GM23338 (cell line): ENCODE results near the gene CHST11. TPM values are rescaled to one million over a fixed set of nuclear protein-coding genes. Genes with fewer than 3 reads are reported as not detected.

Experiments
- ATAC-seq: fragments of 200-7000 bp; cut with Tn5 transposase; 3 replicates; pipeline ENCODE4 v1.9.1; 2020
- DNase-seq: peaks from one replicate; pipeline ENCODE4 v3.0.0-alpha.2; 2015; ENCODE audit warnings: low spot score
- H2AFZ ChIP-seq: fragments of 200-600 bp; sonication (generic); 2 replicates; pipeline ENCODE4 v1.8.0; 2016; ENCODE audit warnings: antibody characterized with exemption, mild to moderate bottlenecking, moderate library complexity
- H3F3A ChIP-seq: fragments of 200-600 bp; sonication (generic); replicated peaks from 2 replicates; pipeline ENCODE4 v1.8.0; 2017; ENCODE audit warnings: antibody characterized with exemption, mixed run types, low read depth
- H3K27ac ChIP-seq: fragments of 200-600 bp; sonication (generic); 2 replicates; pipeline ENCODE4 v1.6.1; 2016; ENCODE audit warnings: low read depth
- H3K27me3 ChIP-seq: fragments of 200-600 bp; sonication (generic); 2 replicates; pipeline ENCODE4 v1.8.0; 2016; ENCODE audit warnings: mild to moderate bottlenecking, mixed run types, moderate library complexity; ENCODE audit not compliant: insufficient read depth
- H3K36me3 ChIP-seq: fragments of 200-600 bp; sonication (generic); 2 replicates; pipeline ENCODE4 v1.8.0; 2016; ENCODE audit warnings: mild to moderate bottlenecking; ENCODE audit not compliant: insufficient read depth
- H3K4me1 ChIP-seq: fragments of 200-600 bp; sonication (generic); 2 replicates; pipeline ENCODE4 v1.8.0; 2016; ENCODE audit warnings: mild to moderate bottlenecking, moderate library complexity; ENCODE audit not compliant: insufficient read depth
- H3K4me2 ChIP-seq: fragments of 200-600 bp; sonication (generic); 2 replicates; pipeline ENCODE4 v1.7.1; 2017; ENCODE audit warnings: mixed run types
- H3K4me3 ChIP-seq: fragments of 200-600 bp; sonication (generic); 2 replicates; pipeline ENCODE4 v1.6.1; 2016; ENCODE audit warnings: mixed run types
- H3K79me2 ChIP-seq: fragments of 200-600 bp; sonication (generic); replicated peaks from 2 replicates; pipeline ENCODE4 v1.8.0; 2017; ENCODE audit warnings: mild to moderate bottlenecking; ENCODE audit not compliant: insufficient read depth
- H3K9me2 ChIP-seq: fragments of 200-600 bp; sonication (generic); 2 replicates; pipeline ENCODE4 v1.8.0; 2017; ENCODE audit not compliant: insufficient read depth
- H4K20me1 ChIP-seq: fragments of 200-600 bp; sonication (generic); replicated peaks from 2 replicates; pipeline ENCODE4 v1.8.0; 2017; ENCODE audit warnings: mild to moderate bottlenecking; ENCODE audit not compliant: insufficient read depth
- H3K27ac Mint-ChIP-seq: 2 replicates; pipeline ENCODE4 v1.8.0; 2020; ENCODE audit warnings: inconsistent platforms, mild to moderate bottlenecking, moderate library complexity, mixed read lengths
- H3K27me3 Mint-ChIP-seq: 3 replicates; pipeline ENCODE4 v1.8.0; 2022; ENCODE audit warnings: low read depth, mild to moderate bottlenecking, moderate library complexity, mixed read lengths, inconsistent platforms; ENCODE audit not compliant: insufficient read depth, poor library complexity
- H3K36me3 Mint-ChIP-seq: 3 replicates; pipeline ENCODE4 v1.8.0; 2021; ENCODE audit warnings: low read depth, mild to moderate bottlenecking, inconsistent platforms, moderate library complexity, mixed read lengths
- H3K4me1 Mint-ChIP-seq: 3 replicates; pipeline ENCODE4 v1.8.0; 2020; ENCODE audit warnings: mild to moderate bottlenecking, inconsistent platforms, mixed read lengths
- H3K4me3 Mint-ChIP-seq: 3 replicates; pipeline ENCODE4 v1.8.0; 2021; ENCODE audit warnings: moderate library complexity, mild to moderate bottlenecking, inconsistent platforms, mixed read lengths
- H3K9me3 Mint-ChIP-seq: 3 replicates; pipeline ENCODE4 v1.8.0; 2020; ENCODE audit warnings: moderate library complexity, mild to moderate bottlenecking, inconsistent platforms, mixed read lengths
- CREB1 ChIP-seq: fragments of 250-450 bp; sonication (Bioruptor Pico); IDR thresholded peaks from 2 replicates; pipeline ENCODE4 v1.5.0; 2020; ENCODE audit warnings: low read depth, mild to moderate bottlenecking, moderate library complexity
- EZH2phosphoT487 ChIP-seq: fragments of 200-600 bp; sonication (generic); IDR thresholded peaks from one replicate; pipeline ENCODE4 v1.8.1; 2018; ENCODE audit warnings: antibody characterized with exemption; ENCODE audit not compliant: unreplicated experiment
- JUNB ChIP-seq: IDR thresholded peaks from one replicate; pipeline ENCODE4 v1.6.1; 2016; ENCODE audit warnings: antibody characterized with exemption; ENCODE audit not compliant: unreplicated experiment
- POLR2AphosphoS5 ChIP-seq: IDR thresholded peaks from 2 replicates; pipeline ENCODE4 v1.6.1; 2016; ENCODE audit warnings: antibody characterized with exemption, low read depth
- STAT1 ChIP-seq: IDR thresholded peaks from one replicate; pipeline ENCODE4 v1.6.1; 2016; ENCODE audit warnings: antibody characterized with exemption; ENCODE audit not compliant: unreplicated experiment
- ZNF114 ChIP-seq: fragments of 250-450 bp; sonication (Bioruptor Pico); IDR thresholded peaks from 2 replicates; pipeline ENCODE4 v1.5.0; 2020; ENCODE audit warnings: mild to moderate bottlenecking, moderate library complexity
- ZNF331 ChIP-seq: fragments of 250-450 bp; sonication (Bioruptor Pico); IDR thresholded peaks from 2 replicates; pipeline ENCODE4 v1.5.0; 2020; ENCODE audit warnings: low read depth, mild to moderate bottlenecking, moderate library complexity
- polyA plus RNA-seq: library from polyadenylated mRNA; unstranded; fragments of >200 nt; fragmentation: Nextera tagmentation; extraction: Ambion mirVana; gene quantifications from 2 replicates; pipeline ENCODE4 v1.2.1, GENCODE V29; 2016
- total RNA-seq: library from RNA; depleted of rRNA; stranded (reverse); fragments of >200 nt; shearing (Covaris generic); gene quantifications from 2 replicates; pipeline ENCODE4 v1.2.3, GENCODE V29; 2014
- TF ChIP-seq, protein P1 (sequence below), 2 experiments: fragments of 200-600 bp in 1 of 2; sonication (generic) in 1 of 2; conservative IDR thresholded peaks; 2 replicates each; pipeline versions ENCODE4 v1.5.1 to v1.6.1; 2016 to 2017; ENCODE audit warnings: antibody characterized with exemption in 2 of 2, low read depth in 2 of 2, mild to moderate bottlenecking in 2 of 2, moderate library complexity in 1 of 2
- TF ChIP-seq, protein P2 (sequence below): fragments of 250-450 bp; sonication (Bioruptor Pico); IDR thresholded peaks from 2 replicates; pipeline ENCODE4 v1.5.0; 2020; ENCODE audit warnings: mild to moderate bottlenecking, moderate library complexity
- TF ChIP-seq, protein P3 (sequence below): IDR thresholded peaks from one replicate; pipeline ENCODE4 v1.6.1; 2018; ENCODE audit warnings: antibody characterized with exemption; ENCODE audit not compliant: unreplicated experiment

Gene CHST11
- total and polyA plus RNA-seq, 2 experiments from 2014 or later: 7.7 to 25.7 TPM

DNA sequence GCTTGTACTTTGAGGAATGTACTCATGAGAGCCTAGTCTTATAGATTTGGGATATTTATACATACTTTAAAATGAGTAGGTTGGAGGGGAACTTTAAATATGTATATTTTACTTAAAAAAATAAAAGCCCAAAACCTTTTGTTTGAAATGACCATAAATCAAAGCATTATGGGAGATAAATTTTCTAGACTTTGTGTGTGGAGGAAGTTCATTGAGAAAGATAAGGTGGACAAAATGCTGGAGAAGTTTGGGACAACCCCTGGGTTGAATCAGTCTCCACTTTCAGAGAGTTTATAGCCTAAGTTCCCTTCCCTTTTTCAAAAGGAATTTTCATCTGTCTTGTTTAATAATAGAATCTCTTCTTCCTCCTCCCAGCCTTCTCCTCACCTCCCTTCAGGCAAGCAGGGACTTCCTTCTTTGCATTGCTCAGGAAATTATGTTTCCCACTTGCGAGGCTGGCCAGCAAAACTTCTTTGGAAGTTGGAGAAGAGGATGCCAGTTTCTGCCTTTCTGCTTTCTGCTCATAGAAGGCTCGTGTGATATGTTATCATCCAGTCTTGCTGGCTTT lies 54.2 kb downstream of the CHST11 start:
- Mint-ChIP-seq H3K4me3 (no peak overlapping the region), H3K27ac (no peak overlapping the region), H3K4me1 (peaks cover 37% of the 10 kb centered on the region), H3K9me3 (peaks cover 7% of the 10 kb centered on the region; the same call in 1 of the 3 replicates), H3K27me3 (peaks cover 2% of the 10 kb centered on the region), H3K36me3 (peaks cover 6% of the 10 kb centered on the region; the same call in 1 of the 3 replicates)
- Histone ChIP-seq H3F3A (peaks cover 9% of the 10 kb centered on the region; the same call in 1 of the 2 replicates), H4K20me1 (no peaks in the 10 kb centered on the region; the same call in 1 of the 2 replicates), H2AFZ (no peak overlapping the region), H3K4me2 (no peak overlapping the region), H3K4me3 (no peak overlapping the region), H3K36me3 (no peaks in the 10 kb centered on the region), H3K4me1 (peaks cover 32% of the 10 kb centered on the region), H3K9me2 (no peaks in the 10 kb centered on the region; the same call in 1 of the 2 replicates), H3K27me3 (no peaks in the 10 kb centered on the region), H3K79me2 (peaks cover 26% of the 10 kb centered on the region), H3K27ac (no peak overlapping the region)
- no peak for ATAC-seq
- no peak for DNase-seq
- no peak for TF ChIP-seq ZNF331 (CRISPR knock-in tag)
- no peak for TF ChIP-seq CREB1 (CRISPR knock-in tag)

DNA sequence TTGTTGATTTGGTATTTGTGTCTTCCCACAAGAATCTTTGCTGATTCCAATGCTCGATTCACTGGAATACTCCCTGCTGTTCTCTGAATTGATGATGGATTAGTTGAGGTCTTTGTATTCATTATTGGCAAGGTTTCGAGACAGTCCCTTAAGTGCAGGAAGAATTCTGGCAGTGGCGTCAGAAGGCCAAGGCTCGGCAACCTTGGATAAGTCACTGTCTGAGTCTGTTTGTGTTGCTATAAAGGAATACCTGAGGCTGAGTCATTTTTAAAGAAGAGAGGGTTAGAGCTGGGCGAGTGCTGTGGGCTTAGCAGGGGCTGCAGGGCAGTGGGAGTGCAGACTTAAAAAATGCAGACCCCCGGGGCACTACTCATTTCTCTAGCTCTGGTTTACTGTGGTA lies 56.9 kb downstream of the CHST11 start:
- H3K27ac Mint-ChIP-seq: no peak overlapping the region
- Histone ChIP-seq H3F3A (no peaks in the 10 kb centered on the region), H3K36me3 (no peaks in the 10 kb centered on the region), H3K4me3 (no peak overlapping the region), H3K27me3 (no peaks in the 10 kb centered on the region), H3K4me2 (no peak overlapping the region), H3K27ac (no peak overlapping the region), H3K9me2 (no peaks in the 10 kb centered on the region; the same call in 1 of the 2 replicates), H2AFZ (no peak overlapping the region), H4K20me1 (peaks cover 2% of the 10 kb centered on the region; the same call in 1 of the 2 replicates), H3K4me1 (peaks cover 10% of the 10 kb centered on the region), H3K79me2 (peaks cover 21% of the 10 kb centered on the region; the same call in 1 of the 2 replicates)
- H3K36me3 Mint-ChIP-seq: peaks cover 6% of the 10 kb centered on the region; the same call in 1 of the 3 replicates
- no peak overlapping the region for H3K4me3 Mint-ChIP-seq
- H3K9me3 Mint-ChIP-seq: peaks cover 3% of the 10 kb centered on the region; the same call in 1 of the 3 replicates
- peaks cover 16% of the 10 kb centered on the region for H3K4me1 Mint-ChIP-seq
- peaks cover 2% of the 10 kb centered on the region for H3K27me3 Mint-ChIP-seq
- no peak for ATAC-seq
- no peak for DNase-seq
- TF ChIP-seq, protein P1, sequence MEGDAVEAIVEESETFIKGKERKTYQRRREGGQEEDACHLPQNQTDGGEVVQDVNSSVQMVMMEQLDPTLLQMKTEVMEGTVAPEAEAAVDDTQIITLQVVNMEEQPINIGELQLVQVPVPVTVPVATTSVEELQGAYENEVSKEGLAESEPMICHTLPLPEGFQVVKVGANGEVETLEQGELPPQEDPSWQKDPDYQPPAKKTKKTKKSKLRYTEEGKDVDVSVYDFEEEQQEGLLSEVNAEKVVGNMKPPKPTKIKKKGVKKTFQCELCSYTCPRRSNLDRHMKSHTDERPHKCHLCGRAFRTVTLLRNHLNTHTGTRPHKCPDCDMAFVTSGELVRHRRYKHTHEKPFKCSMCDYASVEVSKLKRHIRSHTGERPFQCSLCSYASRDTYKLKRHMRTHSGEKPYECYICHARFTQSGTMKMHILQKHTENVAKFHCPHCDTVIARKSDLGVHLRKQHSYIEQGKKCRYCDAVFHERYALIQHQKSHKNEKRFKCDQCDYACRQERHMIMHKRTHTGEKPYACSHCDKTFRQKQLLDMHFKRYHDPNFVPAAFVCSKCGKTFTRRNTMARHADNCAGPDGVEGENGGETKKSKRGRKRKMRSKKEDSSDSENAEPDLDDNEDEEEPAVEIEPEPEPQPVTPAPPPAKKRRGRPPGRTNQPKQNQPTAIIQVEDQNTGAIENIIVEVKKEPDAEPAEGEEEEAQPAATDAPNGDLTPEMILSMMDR (conservative IDR thresholded peaks at IDR 0.05; ENCODE audit: low read depth in 2 of 2): no peak
- TF ChIP-seq EZH2phosphoT487 (no peak), CREB1 (CRISPR knock-in tag) (no peak), ZNF114 (CRISPR knock-in tag) (no peak), JUNB (no peak), STAT1 (no peak), ZNF331 (CRISPR knock-in tag) (no peak), POLR2AphosphoS5 (no peak)
- TF ChIP-seq, protein P2, sequence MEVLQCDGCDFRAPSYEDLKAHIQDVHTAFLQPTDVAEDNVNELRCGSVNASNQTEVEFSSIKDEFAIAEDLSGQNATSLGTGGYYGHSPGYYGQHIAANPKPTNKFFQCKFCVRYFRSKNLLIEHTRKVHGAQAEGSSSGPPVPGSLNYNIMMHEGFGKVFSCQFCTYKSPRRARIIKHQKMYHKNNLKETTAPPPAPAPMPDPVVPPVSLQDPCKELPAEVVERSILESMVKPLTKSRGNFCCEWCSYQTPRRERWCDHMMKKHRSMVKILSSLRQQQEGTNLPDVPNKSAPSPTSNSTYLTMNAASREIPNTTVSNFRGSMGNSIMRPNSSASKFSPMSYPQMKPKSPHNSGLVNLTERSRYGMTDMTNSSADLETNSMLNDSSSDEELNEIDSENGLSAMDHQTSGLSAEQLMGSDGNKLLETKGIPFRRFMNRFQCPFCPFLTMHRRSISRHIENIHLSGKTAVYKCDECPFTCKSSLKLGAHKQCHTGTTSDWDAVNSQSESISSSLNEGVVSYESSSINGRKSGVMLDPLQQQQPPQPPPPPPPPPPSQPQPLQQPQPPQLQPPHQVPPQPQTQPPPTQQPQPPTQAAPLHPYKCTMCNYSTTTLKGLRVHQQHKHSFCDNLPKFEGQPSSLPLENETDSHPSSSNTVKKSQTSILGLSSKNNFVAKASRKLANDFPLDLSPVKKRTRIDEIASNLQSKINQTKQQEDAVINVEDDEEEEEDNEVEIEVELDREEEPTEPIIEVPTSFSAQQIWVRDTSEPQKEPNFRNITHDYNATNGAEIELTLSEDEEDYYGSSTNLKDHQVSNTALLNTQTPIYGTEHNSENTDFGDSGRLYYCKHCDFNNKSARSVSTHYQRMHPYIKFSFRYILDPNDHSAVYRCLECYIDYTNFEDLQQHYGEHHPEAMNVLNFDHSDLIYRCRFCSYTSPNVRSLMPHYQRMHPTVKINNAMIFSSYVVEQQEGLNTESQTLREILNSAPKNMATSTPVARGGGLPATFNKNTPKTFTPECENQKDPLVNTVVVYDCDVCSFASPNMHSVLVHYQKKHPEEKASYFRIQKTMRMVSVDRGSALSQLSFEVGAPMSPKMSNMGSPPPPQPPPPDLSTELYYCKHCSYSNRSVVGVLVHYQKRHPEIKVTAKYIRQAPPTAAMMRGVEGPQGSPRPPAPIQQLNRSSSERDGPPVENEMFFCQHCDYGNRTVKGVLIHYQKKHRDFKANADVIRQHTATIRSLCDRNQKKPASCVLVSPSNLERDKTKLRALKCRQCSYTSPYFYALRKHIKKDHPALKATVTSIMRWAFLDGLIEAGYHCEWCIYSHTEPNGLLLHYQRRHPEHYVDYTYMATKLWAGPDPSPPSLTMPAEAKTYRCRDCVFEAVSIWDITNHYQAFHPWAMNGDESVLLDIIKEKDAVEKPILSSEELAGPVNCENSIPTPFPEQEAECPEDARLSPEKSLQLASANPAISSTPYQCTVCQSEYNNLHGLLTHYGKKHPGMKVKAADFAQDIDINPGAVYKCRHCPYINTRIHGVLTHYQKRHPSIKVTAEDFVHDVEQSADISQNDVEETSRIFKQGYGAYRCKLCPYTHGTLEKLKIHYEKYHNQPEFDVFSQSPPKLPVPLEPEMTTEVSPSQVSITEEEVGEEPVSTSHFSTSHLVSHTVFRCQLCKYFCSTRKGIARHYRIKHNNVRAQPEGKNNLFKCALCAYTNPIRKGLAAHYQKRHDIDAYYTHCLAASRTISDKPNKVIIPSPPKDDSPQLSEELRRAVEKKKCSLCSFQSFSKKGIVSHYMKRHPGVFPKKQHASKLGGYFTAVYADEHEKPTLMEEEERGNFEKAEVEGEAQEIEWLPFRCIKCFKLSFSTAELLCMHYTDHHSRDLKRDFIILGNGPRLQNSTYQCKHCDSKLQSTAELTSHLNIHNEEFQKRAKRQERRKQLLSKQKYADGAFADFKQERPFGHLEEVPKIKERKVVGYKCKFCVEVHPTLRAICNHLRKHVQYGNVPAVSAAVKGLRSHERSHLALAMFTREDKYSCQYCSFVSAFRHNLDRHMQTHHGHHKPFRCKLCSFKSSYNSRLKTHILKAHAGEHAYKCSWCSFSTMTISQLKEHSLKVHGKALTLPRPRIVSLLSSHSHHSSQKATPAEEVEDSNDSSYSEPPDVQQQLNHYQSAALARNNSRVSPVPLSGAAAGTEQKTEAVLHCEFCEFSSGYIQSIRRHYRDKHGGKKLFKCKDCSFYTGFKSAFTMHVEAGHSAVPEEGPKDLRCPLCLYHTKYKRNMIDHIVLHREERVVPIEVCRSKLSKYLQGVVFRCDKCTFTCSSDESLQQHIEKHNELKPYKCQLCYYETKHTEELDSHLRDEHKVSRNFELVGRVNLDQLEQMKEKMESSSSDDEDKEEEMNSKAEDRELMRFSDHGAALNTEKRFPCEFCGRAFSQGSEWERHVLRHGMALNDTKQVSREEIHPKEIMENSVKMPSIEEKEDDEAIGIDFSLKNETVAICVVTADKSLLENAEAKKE (CRISPR knock-in tag): no peak
- TF ChIP-seq, protein P3, sequence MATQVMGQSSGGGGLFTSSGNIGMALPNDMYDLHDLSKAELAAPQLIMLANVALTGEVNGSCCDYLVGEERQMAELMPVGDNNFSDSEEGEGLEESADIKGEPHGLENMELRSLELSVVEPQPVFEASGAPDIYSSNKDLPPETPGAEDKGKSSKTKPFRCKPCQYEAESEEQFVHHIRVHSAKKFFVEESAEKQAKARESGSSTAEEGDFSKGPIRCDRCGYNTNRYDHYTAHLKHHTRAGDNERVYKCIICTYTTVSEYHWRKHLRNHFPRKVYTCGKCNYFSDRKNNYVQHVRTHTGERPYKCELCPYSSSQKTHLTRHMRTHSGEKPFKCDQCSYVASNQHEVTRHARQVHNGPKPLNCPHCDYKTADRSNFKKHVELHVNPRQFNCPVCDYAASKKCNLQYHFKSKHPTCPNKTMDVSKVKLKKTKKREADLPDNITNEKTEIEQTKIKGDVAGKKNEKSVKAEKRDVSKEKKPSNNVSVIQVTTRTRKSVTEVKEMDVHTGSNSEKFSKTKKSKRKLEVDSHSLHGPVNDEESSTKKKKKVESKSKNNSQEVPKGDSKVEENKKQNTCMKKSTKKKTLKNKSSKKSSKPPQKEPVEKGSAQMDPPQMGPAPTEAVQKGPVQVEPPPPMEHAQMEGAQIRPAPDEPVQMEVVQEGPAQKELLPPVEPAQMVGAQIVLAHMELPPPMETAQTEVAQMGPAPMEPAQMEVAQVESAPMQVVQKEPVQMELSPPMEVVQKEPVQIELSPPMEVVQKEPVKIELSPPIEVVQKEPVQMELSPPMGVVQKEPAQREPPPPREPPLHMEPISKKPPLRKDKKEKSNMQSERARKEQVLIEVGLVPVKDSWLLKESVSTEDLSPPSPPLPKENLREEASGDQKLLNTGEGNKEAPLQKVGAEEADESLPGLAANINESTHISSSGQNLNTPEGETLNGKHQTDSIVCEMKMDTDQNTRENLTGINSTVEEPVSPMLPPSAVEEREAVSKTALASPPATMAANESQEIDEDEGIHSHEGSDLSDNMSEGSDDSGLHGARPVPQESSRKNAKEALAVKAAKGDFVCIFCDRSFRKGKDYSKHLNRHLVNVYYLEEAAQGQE: no peak
